Measurements from ENCODE around the gene L3MBTL4. TPM values are rescaled to one million over a fixed set of nuclear protein-coding genes. Genes with fewer than 3 reads are reported as not detected.

Gene L3MBTL4
- total and polyA plus RNA-seq, 2 experiments from 2014 or later = 4.1 to 14.1 TPM

GRCh38 chr18:6286585-6286984 is 128.1 kb downstream of the L3MBTL4 start:
- no peaks in the 10 kb centered on the region for H3K9me3 ChIP-seq (ENCODE audit: low read depth)
- no peak overlapping the region for H2AFZ ChIP-seq
- no peaks in the 10 kb centered on the region for H3K4me1 ChIP-seq (ENCODE audit: insufficient read depth)
- no peak overlapping the region for H3K27ac ChIP-seq
- H3K9me2 ChIP-seq (replicated peaks; ENCODE audit: insufficient read depth) = no peaks in the 10 kb centered on the region
- H3K4me2 ChIP-seq = no peak overlapping the region
- H3K79me2 ChIP-seq = no peaks in the 10 kb centered on the region
- no peak overlapping the region for H3K4me3 ChIP-seq
- no peaks in the 10 kb centered on the region for H3K36me3 ChIP-seq (replicated peaks; ENCODE audit: insufficient read depth, low read depth)
- H4K20me1 ChIP-seq (ENCODE audit: insufficient read depth, poor library complexity, severe bottlenecking) = no peaks in the 10 kb centered on the region
- H3K27me3 ChIP-seq = no peaks in the 10 kb centered on the region
- WGBS (ENCODE audit: low lambda C conversion rate, missing lambda C conversion rate) = 88% methylated on average over 4 of the region's 4 CpGs
- DNase-seq (ENCODE audit: low spot score) = no peak
- no peak for TF ChIP-seq EZH2phosphoT487 (IDR thresholded peaks at IDR 0.05; ENCODE audit: low read depth, severe bottlenecking, unreplicated experiment)
- no peak for TF ChIP-seq CTCF (IDR thresholded peaks at IDR 0.05; ENCODE audit: poor library complexity)
- TF ChIP-seq EZH2 (IDR thresholded peaks at IDR 0.05; ENCODE audit: borderline replicate concordance) = no peak

- Histone ChIP-seq H4K20me1 (ENCODE audit: insufficient read depth, poor library complexity, severe bottlenecking) (no peaks in the 10 kb centered on the region), H3K4me2 (no peak overlapping the region), H3K9me3 (ENCODE audit: low read depth) (no peaks in the 10 kb centered on the region), H3K4me3 (no peak overlapping the region), H2AFZ (no peak overlapping the region), H3K9me2 (replicated peaks; ENCODE audit: insufficient read depth) (no peaks in the 10 kb centered on the region), H3K36me3 (replicated peaks; ENCODE audit: insufficient read depth, low read depth) (no peaks in the 10 kb centered on the region), H3K27ac (no peak overlapping the region), H3K4me1 (ENCODE audit: insufficient read depth) (no peaks in the 10 kb centered on the region), H3K27me3 (no peaks in the 10 kb centered on the region), H3K79me2 (no peaks in the 10 kb centered on the region)
- TF ChIP-seq CTCF (IDR thresholded peaks at IDR 0.05; ENCODE audit: poor library complexity) (no peak), EZH2phosphoT487 (IDR thresholded peaks at IDR 0.05; ENCODE audit: low read depth, severe bottlenecking, unreplicated experiment) (no peak), EZH2 (IDR thresholded peaks at IDR 0.05; ENCODE audit: borderline replicate concordance) (no peak)
- DNase-seq (ENCODE audit: low spot score) = no peak
- WGBS (ENCODE audit: low lambda C conversion rate, missing lambda C conversion rate) = 98% methylated on average over 22 of the region's 22 CpGs
These were observed 129.9 kb downstream of the L3MBTL4 start for GRCh38 chr18:6284761-6285160.

GRCh38 chr18:6284300-6284699 is 130.4 kb downstream of the L3MBTL4 start:
- no peak overlapping the region for H3K4me3 ChIP-seq
- no peak for DNase-seq (ENCODE audit: low spot score)
- TF ChIP-seq CTCF (IDR thresholded peaks at IDR 0.05; ENCODE audit: poor library complexity) = no peak
- TF ChIP-seq EZH2 (IDR thresholded peaks at IDR 0.05; ENCODE audit: borderline replicate concordance) = no peak
- TF ChIP-seq EZH2phosphoT487 (IDR thresholded peaks at IDR 0.05; ENCODE audit: low read depth, severe bottlenecking, unreplicated experiment) = no peak
- no peak overlapping the region for H3K4me2 ChIP-seq
- no peak overlapping the region for H2AFZ ChIP-seq
- no peak overlapping the region for H3K27ac ChIP-seq
- H3K27me3 ChIP-seq = no peaks in the 10 kb centered on the region
- H3K79me2 ChIP-seq = no peaks in the 10 kb centered on the region
- H3K9me2 ChIP-seq (replicated peaks; ENCODE audit: insufficient read depth) = no peaks in the 10 kb centered on the region
- no peaks in the 10 kb centered on the region for H4K20me1 ChIP-seq (ENCODE audit: insufficient read depth, poor library complexity, severe bottlenecking)
- H3K9me3 ChIP-seq (ENCODE audit: low read depth) = no peaks in the 10 kb centered on the region
- no peaks in the 10 kb centered on the region for H3K36me3 ChIP-seq (replicated peaks; ENCODE audit: insufficient read depth, low read depth)
- WGBS (ENCODE audit: low lambda C conversion rate, missing lambda C conversion rate) = 98% methylated on average over 24 of the region's 24 CpGs
- no peaks in the 10 kb centered on the region for H3K4me1 ChIP-seq (ENCODE audit: insufficient read depth)

- Histone ChIP-seq H3K9me2 (replicated peaks; ENCODE audit: insufficient read depth) (no peaks in the 10 kb centered on the region), H2AFZ (no peak overlapping the region), H4K20me1 (ENCODE audit: insufficient read depth, poor library complexity, severe bottlenecking) (no peaks in the 10 kb centered on the region), H3K9me3 (ENCODE audit: low read depth) (no peaks in the 10 kb centered on the region), H3K4me2 (no peak overlapping the region), H3K27ac (peak overlapping the region; percentile 56), H3K36me3 (replicated peaks; ENCODE audit: insufficient read depth, low read depth) (no peaks in the 10 kb centered on the region), H3K27me3 (no peaks in the 10 kb centered on the region), H3K4me3 (no peak overlapping the region), H3K4me1 (ENCODE audit: insufficient read depth) (no peaks in the 10 kb centered on the region), H3K79me2 (no peaks in the 10 kb centered on the region)
- TF ChIP-seq CTCF (IDR thresholded peaks at IDR 0.05; ENCODE audit: poor library complexity) (peak; percentile 6), EZH2 (IDR thresholded peaks at IDR 0.05; ENCODE audit: borderline replicate concordance) (no peak)
- WGBS (ENCODE audit: low lambda C conversion rate, missing lambda C conversion rate) = 47% methylated on average over 4 of the region's 4 CpGs
- DNase-seq (ENCODE audit: low spot score) = peak; percentile 46
These were observed 132.8 kb downstream of the L3MBTL4 start for GRCh38 chr18:6281874-6282273.

Data from hepatocyte (in vitro differentiated cells).